Endometrium (tissue), 2 donors: ENCODE results near the gene DNAH3.
"Not testable (repeated sequence)": the region's sequence is repeated elsewhere in the genome, so short reads cannot be mapped to it uniquely, and the experiment has no call there.

ENCODE experiments used
- FAIRE-seq: peaks from 2 replicates; lab custom pipeline; 2012; peaks lifted over from hg19 to GRCh38; lab: Jason Lieb, UNC
- donor health status: control.
- donor health status: control.

Gene DNAH3

DNA sequence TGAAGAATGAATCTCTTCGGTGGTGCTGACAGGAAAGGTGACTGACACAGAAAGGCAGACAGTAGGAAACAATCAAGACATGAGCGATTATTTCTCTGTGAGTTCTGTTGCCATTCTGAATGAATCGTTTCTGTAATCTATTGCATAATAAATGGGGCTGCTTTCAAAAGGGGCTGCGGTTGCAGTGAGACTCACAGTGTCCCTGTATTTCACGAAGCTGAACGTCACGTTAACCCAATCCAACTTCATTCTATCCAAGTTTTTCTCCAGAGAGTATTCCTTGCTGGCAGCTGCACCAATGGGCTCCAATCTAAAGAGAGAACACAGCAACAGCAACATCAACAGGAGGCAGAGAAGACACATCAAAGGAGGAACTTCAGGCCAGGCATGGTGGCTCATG, 75.4 kb downstream of the DNAH3 start:
- no peak for FAIRE-seq

- FAIRE-seq: no peak
Observed at GRCh38 chr16:21072976-21073375, 77.7 kb downstream of the DNAH3 start.

DNA sequence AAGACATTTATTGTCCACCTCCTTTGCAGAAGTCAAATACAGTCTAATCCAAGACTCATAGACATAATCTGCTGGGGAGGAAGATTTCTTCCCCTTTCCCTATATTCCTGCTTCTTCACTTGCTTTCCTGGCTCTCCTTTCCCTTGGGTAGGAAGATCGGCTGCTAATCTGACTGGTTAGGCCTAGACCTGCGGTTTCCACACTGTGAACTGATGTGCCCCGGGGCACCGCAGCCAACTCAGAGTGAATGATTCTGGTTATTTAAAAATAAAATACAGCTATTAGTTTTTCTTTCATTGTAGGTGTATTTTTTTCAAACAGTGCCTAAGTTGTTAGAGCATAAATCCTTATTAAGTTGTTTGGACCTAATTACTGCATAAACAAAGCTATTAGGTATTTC, 78.9 kb downstream of the DNAH3 start:
- no peak for FAIRE-seq

GRCh38 chr16:21070564-21070963, 80.1 kb downstream of the DNAH3 start:
- FAIRE-seq: no peak

DNA sequence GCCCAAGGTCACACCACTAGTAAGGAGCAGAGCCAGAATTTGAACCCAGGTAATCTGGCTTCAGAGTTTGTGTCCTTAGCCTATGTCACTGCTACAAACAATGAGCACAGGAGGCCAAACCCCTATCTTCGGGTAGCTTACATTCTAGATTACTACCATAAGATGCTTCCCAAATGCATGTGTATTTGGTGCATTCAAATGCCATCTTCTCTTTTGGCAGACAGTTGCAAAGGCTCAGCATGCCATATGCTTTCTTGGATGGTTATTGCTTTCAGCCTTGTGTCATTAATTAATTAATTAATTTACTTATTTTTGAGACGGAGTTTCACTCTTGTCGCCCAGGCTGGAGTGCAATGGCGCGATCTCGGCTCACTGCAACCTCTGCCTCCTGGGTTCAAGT, 80.7 kb downstream of the DNAH3 start:
- FAIRE-seq: no peak

DNA sequence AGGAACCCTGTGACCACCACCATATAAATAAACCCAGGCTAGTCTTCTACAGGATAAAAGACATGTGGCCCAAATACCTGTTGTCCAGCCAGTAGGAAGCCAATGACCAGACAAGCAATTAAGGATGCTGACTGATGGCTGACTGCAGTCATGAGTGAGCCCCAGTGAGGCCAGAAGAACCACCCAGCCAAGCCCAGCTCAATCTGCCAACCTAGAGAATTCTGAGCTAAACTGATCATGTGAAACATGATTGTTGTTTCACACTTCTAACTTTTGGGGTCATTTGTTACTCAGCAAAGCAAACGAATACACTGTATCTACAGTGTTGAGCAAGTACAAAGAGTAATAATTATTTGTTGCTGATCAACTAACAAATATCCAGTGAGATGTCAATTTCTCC, 86.4 kb downstream of the DNAH3 start:
- FAIRE-seq: no peak

- not testable (repeated sequence) for FAIRE-seq
Observed at GRCh38 chr16:21063314-21063713, 87.3 kb downstream of the DNAH3 start.

DNA sequence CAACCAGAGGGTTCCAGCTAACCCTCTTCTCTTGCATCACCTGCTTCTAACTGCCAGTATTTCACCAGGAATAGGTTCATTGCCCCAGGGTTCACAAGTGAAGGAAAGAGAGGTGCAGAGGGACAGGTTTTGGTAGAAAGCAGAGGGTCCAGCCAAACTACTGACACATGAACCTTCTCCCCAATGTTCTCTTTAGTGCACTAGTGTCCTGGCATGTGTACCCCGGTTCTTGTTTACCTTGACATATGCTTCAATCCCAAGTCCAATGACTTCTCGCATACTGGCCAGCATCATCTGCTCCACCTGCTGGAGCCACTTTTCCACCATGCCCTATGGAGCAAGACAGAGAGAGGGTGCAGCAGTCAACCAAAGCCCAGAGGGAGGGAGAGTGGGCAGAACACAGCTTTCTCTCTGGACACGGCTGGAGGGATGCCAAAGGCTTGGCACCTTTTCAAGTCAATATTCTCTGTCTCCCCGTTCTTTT, 90.6 kb downstream of the DNAH3 start:
- no peak for FAIRE-seq

DNA sequence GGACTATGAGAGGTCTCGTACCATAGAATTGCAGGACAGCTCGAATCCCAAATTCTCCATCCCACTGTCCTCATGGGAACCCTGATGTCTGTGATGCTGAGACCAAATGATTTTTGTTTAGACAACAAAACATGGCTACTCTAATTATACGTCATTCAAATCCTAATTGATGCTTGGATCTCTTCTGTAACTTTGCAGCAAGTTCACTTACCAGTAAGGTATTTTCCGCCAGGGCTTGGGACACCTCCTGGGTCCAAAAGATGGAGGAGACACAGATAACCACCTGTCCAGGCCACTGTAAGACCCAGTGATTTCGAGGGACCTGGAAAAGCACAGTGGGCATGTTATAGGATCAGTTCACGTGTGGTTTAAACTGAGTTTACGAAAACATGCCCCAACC, 92.8 kb downstream of the DNAH3 start:
- no peak for FAIRE-seq

DNA sequence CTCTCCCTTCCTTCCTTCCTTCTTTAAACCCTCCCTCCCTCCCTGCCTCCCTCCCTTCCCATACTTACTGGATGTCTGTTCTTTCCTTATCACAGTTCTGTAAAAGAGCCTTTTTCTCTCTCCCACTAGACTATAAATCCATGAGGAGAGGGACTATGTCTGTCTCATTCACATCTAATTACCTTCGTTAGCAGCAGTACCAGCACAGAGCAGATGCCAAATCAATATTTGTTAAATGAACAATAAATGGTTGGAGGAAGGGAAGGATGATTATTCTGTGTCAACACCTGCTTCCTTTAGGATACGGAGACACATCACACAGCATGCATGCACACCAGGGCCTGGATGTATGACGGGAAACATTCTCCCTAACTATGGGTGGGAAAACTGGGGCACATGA, 94.2 kb downstream of the DNAH3 start:
- FAIRE-seq: no peak

DNA sequence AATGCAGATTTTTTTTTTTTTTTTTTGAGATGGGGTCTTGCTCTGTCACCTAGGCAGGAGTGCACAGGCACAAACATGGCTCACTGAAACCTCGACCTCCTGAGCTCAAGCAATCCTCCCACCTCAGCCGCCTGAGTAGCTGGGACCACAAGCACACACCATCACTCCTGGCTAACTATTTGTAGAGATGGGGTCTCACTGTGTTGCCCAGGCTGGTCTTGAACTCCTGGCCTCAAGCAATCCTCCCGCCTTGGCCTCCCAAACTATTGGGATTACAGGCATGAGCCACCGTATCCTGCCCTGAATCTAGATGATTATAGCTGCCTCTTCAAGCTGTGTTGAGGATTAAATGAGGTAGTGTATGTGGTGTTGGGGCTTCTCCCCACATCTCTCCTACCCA, 94.9 kb downstream of the DNAH3 start:
- not testable (repeated sequence) for FAIRE-seq

DNA sequence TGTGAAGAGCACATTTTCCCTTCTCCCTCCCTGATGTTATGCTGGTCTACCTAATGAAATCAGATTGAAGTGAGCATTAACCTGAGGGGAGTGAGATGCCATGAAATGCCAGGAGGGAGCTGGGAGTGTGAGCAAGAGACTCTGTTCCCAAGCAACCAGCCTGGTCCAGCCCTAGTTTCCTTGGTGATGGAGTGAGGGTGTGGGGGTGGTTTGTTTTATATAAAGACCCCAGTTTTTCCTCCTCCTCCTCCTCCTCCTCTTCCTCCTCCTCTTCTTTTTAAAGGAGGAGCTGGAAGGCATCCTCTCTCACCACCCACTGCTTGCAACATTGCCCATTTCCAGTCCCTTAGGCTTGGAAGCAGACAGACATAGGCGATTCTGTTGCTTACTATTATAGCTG, 97.1 kb downstream of the DNAH3 start:
- FAIRE-seq: no peak

DNA sequence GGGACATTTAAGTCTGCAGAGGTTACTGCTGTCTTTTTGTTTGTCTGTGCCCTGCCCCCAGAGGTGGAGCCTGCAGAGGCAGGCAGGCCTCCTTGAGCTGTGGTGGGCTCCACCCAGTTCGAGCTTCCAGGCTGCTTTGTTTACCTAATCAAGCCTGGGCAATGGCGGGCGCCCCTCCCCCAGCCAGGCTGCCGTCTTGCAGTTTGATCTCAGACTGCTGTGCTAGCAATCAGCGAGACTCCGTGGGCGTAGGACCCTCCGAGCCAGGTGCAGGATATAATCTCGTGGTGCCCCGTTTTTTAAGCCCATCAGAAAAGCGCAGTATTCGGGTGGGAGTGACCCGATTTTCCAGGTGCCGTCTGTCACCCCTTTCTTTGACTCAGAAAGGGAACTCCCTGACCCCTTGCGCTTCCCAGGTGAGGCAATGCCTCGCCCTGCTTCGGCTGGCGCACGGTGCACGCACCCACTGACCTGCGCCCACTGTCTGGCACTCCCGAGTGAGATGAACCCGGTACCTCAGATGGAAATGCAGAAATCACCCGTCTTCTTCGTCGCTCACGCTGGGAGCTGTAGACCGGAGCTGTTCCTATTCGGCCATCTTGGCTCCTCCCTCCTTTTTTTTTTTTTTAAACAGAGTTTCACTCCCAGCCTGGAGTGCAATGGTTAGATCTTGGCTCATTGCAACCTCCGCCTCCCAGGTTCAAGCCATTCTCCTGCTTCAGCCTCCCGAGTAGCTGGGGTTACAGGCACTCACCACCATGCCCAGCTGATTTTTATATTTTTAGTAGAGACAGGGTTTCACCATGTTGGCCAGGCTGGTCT, 102.3 kb downstream of the DNAH3 start:
- FAIRE-seq: not testable (repeated sequence)

GRCh38 chr16:21038197-21038596, 112.4 kb downstream of the DNAH3 start:
- FAIRE-seq: no peak

DNA sequence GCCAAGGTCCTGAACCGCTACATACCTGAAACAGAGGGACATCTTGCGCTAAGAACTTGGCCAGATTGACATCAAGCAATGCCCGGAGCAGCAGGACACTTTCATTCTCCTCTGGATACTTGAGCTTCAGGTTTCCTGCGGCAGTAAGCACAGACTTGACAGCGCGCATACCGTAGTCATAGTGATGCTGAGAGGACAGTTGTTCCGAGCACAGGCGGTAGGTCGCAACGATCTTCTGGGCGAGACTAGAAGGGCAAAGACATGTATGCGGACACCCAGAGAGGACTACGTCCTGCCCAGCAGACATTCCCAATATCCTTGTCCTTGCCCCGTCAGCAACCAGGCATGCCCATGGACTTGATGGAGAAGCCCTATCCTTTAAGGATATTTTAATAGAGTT, 112.9 kb downstream of the DNAH3 start:
- FAIRE-seq: no peak

- FAIRE-seq: no peak
Observed at GRCh38 chr16:21037168-21037567, 113.5 kb downstream of the DNAH3 start.

GRCh38 chr16:21036471-21036870, 114.2 kb downstream of the DNAH3 start:
- FAIRE-seq: no peak

DNA sequence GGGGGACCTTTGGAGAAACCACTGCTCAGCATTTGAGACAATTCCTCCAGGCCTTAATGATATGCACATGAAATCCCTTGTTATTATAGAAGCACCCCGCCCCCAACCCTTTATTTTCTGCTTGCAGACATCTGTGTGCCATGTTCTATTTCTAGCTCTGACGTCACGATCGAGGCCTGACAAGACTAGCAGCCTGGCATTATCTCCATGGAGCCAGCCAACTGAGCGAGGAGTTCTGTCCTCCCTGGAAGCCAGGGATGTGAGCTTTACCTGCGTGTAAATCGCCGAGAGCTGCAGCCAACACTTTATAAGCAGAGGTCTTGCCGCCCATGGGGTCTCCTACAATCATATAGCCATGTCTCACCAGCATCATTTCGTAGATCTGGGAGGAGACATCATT, 116.9 kb downstream of the DNAH3 start:
- FAIRE-seq: no peak

DNA sequence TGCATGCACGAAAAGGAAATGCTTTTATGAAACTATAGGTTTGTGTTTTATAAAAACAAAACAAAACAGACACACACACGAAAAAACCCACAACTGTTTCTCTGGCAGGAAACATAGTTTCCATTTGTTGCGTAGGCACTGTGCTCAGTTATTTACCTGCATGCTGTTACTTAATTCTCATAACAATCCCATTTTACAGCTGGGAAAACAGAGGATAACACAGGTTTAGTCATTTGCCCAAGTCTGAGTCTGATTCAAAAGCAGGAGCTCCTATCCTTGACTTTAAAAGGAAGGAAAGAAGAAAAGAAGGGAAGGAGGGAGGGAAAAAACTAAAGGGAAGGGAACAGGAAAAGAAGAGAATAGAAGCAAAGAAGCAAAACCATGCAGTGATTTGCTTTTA, 117.4 kb downstream of the DNAH3 start:
- no peak for FAIRE-seq

- no peak for FAIRE-seq
Observed at GRCh38 chr16:21028728-21029127, 121.9 kb downstream of the DNAH3 start.

DNA sequence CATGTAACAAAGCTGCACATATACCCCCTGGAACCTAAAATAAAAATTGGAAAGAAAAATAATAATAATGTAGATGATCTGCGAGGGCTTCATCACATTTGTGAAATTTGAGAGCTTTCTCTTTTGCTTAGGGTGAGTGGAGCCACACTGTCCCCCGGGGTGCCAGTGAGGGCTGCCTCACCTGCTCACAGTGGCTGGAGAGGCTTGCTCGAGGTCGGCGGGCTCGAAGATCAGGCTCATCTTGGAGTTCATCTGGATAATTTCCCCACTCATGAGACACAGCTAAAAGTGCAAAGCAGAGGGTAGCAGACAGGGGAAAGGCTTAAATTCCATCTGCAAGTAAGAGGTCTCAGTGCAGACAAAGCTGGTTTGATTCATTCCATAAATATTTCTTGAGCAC, 123.8 kb downstream of the DNAH3 start:
- no peak for FAIRE-seq

DNA sequence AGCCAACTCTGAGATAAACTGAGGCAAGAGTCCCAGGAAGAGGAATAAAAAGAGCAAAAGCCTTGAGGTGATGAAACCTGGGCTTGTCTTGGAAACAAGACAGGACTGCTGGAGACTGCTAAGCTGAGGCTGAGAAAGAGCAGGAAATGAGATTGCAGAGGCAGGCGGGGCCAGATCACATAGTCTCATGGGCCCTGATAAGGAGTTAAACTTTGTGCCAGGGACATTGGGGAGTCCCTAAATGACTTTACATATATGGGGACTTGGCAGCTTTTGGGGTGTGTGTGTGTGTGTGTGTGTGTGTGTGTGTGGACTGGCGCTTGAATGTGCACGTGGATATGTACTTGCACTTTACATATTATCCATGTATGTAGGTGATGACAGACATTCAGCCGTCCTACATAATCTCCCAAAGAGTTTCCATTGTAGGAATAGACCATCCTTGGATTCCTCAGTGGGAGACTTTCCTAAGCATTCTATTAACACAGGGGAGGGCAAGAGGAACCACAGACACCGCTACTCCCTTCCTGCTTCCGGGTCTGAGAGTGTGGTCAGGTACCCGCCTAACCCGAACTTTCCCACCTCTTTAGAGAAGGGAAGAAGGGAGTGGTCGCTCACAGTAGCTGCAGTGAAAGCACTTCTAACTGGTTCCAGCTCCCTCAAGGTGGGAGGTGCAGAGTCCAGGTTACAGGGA, 127.0 kb downstream of the DNAH3 start:
- no peak for FAIRE-seq

GRCh38 chr16:21021316-21021715, 129.3 kb downstream of the DNAH3 start:
- FAIRE-seq: no peak

DNA sequence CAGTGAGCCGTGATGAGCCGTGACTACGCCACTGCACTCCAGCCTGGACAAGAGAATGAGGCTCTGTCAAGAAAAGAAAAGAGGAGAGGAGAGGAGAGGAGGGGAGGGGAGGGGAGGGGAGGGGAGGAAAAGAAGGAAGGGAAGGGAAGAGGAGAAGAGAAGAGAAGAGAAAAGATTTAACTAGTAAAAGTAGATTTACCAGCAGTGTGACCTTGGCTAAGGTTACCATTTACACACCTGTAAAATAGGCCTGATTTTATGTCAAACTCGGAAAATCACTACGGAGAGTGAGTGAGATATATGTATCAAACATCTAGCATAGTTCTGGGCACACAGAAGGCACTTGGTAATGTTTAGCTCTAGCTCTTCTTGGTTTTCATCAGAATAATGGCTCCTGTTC, 140.8 kb downstream of the DNAH3 start:
- no peak for FAIRE-seq
